CD14-positive monocyte (primary cell): Measurements from ENCODE around the gene SPN. TPM values are rescaled to one million over a fixed set of nuclear protein-coding genes. Genes with fewer than 3 reads are reported as not detected.
A peak's percentile ranks its signal among the peaks of the same experiment; 100 is the strongest.
"Not testable (repeated sequence)": the region's sequence is repeated elsewhere in the genome, so short reads cannot be mapped to it uniquely, and the experiment has no call there.

ENCODE experiments used
- DNase-seq, 3 donors: peaks; one replicate each; pipeline ENCODE4 v3.0.0-alpha.2; 2011 to 2022
- H2AFZ ChIP-seq: 2 replicates; pipeline ENCODE4 v1.6.0; 2012; ENCODE audit warnings: mild to moderate bottlenecking, low read depth, low read length, inconsistent platforms; ENCODE audit not compliant: insufficient read depth, poor library complexity, severe bottlenecking
- H3K27ac ChIP-seq, 2 donors: 1 replicate in 1 of 2; 2 replicates in 1 of 2; pipeline ENCODE4 v1.5.1; 2012 to 2013; ENCODE audit warnings: low read length in 2 of 2, control low read depth in 1 of 2, inconsistent platforms in 1 of 2, low read depth in 1 of 2, mild to moderate bottlenecking in 1 of 2
- H3K27me3 ChIP-seq, 2 donors: one replicate each; pipeline versions ENCODE4 v1.6.0 to v1.6.1; 2011 to 2013; ENCODE audit warnings: low read length in 2 of 2; ENCODE audit not compliant: control insufficient read depth in 2 of 2, insufficient read depth in 2 of 2
- H3K36me3 ChIP-seq, 2 donors: replicated peaks in 1 of 2; 1 replicate in 1 of 2; 2 replicates in 1 of 2; pipeline versions ENCODE4 v1.5.1 to v1.6.1; 2012 to 2013; ENCODE audit warnings: low read length in 2 of 2, control low read depth in 1 of 2, inconsistent platforms in 1 of 2, mild to moderate bottlenecking in 1 of 2; ENCODE audit not compliant: insufficient read depth in 2 of 2, control insufficient read depth in 1 of 2
- H3K4me1 ChIP-seq, 2 donors: 1 replicate in 1 of 2; 2 replicates in 1 of 2; pipeline versions ENCODE4 v1.5.1 to v1.6.1; 2012 to 2013; ENCODE audit warnings: low read length in 2 of 2, control low read depth in 1 of 2, inconsistent platforms in 1 of 2, mild to moderate bottlenecking in 1 of 2, moderate library complexity in 1 of 2; ENCODE audit not compliant: insufficient read depth in 2 of 2, control insufficient read depth in 1 of 2
- H3K4me2 ChIP-seq: replicated peaks from 2 replicates; pipeline ENCODE3; 2012; ENCODE audit warnings: low read length, moderate library complexity, mild to moderate bottlenecking; ENCODE audit not compliant: poor library complexity, severe bottlenecking; ENCODE audit errors: extremely low read depth
- H3K4me3 ChIP-seq, 3 experiments: fragments of 200-600 bp in 1 of 3; sonication (generic) in 1 of 3; replicated peaks in 1 of 3; 1 replicate in 2 of 3; 2 replicates in 1 of 3; pipeline ENCODE4 v1.5.1; 2011 to 2013; ENCODE audit warnings: low read length in 3 of 3, mild to moderate bottlenecking in 3 of 3, control low read depth in 2 of 3, low read depth in 2 of 3, inconsistent platforms in 1 of 3, moderate library complexity in 1 of 3
- H3K79me2 ChIP-seq: 2 replicates; pipeline ENCODE4 v1.6.0; 2012; ENCODE audit warnings: mild to moderate bottlenecking, control low read depth, inconsistent platforms, low read length, moderate library complexity; ENCODE audit not compliant: insufficient read depth
- H3K9ac ChIP-seq: 2 replicates; pipeline ENCODE4 v1.6.0; 2017; ENCODE audit warnings: low read length, mild to moderate bottlenecking; ENCODE audit not compliant: insufficient read depth, poor library complexity, severe bottlenecking
- H3K9me3 ChIP-seq, 2 donors: replicated peaks in 1 of 2; 1 replicate in 1 of 2; 2 replicates in 1 of 2; pipeline versions ENCODE4 v1.5.1 to v1.6.1; 2012 to 2013; ENCODE audit warnings: low read length in 2 of 2, control low read depth in 1 of 2; ENCODE audit not compliant: control insufficient read depth in 1 of 2, insufficient read depth in 1 of 2
- H4K20me1 ChIP-seq: 2 replicates; pipeline ENCODE4 v1.6.0; 2012; ENCODE audit warnings: mild to moderate bottlenecking, low read length, control low read depth, moderate library complexity; ENCODE audit not compliant: insufficient read depth
- H3K27ac Mint-ChIP-seq, 7 donors: one replicate each; pipeline ENCODE4 v1.8.0; 2020; ENCODE audit warnings: mild to moderate bottlenecking in 7 of 7, mixed read lengths in 7 of 7, moderate library complexity in 6 of 7, inconsistent platforms in 2 of 7
- H3K27me3 Mint-ChIP-seq, 3 donors: one replicate each; pipeline ENCODE4 v1.8.0; 2021 to 2022; ENCODE audit warnings: low read depth in 3 of 3, mild to moderate bottlenecking in 3 of 3, mixed read lengths in 3 of 3, moderate library complexity in 3 of 3, inconsistent platforms in 1 of 3
- H3K36me3 Mint-ChIP-seq, 2 donors: one replicate each; pipeline ENCODE4 v1.8.0; 2020; ENCODE audit warnings: mixed read lengths in 2 of 2, inconsistent platforms in 1 of 2, mild to moderate bottlenecking in 1 of 2
- H3K4me1 Mint-ChIP-seq: one replicate; pipeline ENCODE4 v1.8.0; 2020; ENCODE audit warnings: mild to moderate bottlenecking, mixed read lengths
- H3K4me3 Mint-ChIP-seq, 2 donors: one replicate each; pipeline ENCODE4 v1.8.0; 2020; ENCODE audit warnings: mild to moderate bottlenecking in 2 of 2, mixed read lengths in 2 of 2, moderate library complexity in 1 of 2
- H3K9me3 Mint-ChIP-seq, 7 donors: one replicate each; pipeline ENCODE4 v1.8.0; 2020 to 2022; ENCODE audit warnings: mixed read lengths in 7 of 7, mild to moderate bottlenecking in 6 of 7, moderate library complexity in 6 of 7, inconsistent platforms in 2 of 7
- CTCF ChIP-seq: fragments of 200-600 bp; IDR thresholded peaks from one replicate; pipeline ENCODE4 v1.8.0; 2022; ENCODE audit warnings: antibody characterized with exemption, mild to moderate bottlenecking
- WGBS: methylation state at CpG from one replicate; pipeline ENCODE4 v1.1.5; 2013; ENCODE audit warnings: missing lambda C conversion rate; ENCODE audit not compliant: insufficient coverage; 5-methylcytosine and 5-hydroxymethylcytosine counted together
- intact Hi-C, 2 donors: fragments of 100-400 bp; cut with micrococcal nuclease; formaldehyde crosslinking; loops; one replicate each; pipeline versions ENCODE4 v1.15.0 to v1.15.1; 2023
- polyA plus RNA-seq, 3 donors: library from polyadenylated mRNA; depleted of rRNA in 1 of 3; unstranded in 2 of 3; stranded (reverse) in 1 of 3; fragments of 300-500 nt in 2 of 3; fragments of >200 nt in 1 of 3; fragmentation: Illumina TruSeq in 2 of 3; gene quantifications; 1 replicate in 2 of 3; 2 replicates in 1 of 3; pipeline ENCODE4 v1.2.3, GENCODE V29; 2012 to 2021

SPN gene
- polyA plus RNA-seq, 3 donors, result 42.4 to 71.0 (median 46.6) TPM

- intact Hi-C loops, result no loop called here
- WGBS, result 13% methylated on average over 6 of the region's 12 CpGs
- peaks cover 0 to 3% (median 1%) of the 10 kb centered on the region in 3 donors for H3K27me3 Mint-ChIP-seq
- no peak for TF ChIP-seq CTCF
- Histone ChIP-seq H3K27ac (peak overlapping the region; percentile 39 to 73), H3K27me3 (no peaks in the 10 kb centered on the region), H2AFZ (no peak overlapping the region), H3K4me2 (peak overlapping the region; percentile 20), H3K4me3 (no peak overlapping the region), H3K9me3 (no peaks in the 10 kb centered on the region), H3K36me3 (no peaks in the 10 kb centered on the region), H3K4me1 (peaks cover 44 to 50% of the 10 kb centered on the region in 2 donors), H4K20me1 (no peaks in the 10 kb centered on the region), H3K79me2 (no peaks in the 10 kb centered on the region), H3K9ac (no peak overlapping the region)
- peak overlapping the region in 1 of 2 donors; percentile 73 for H3K4me3 Mint-ChIP-seq
- peaks cover 42% of the 10 kb centered on the region for H3K4me1 Mint-ChIP-seq
- peak overlapping the region; percentile 76 to 92 (median 88) for H3K27ac Mint-ChIP-seq
- no peaks in the 10 kb centered on the region for H3K36me3 Mint-ChIP-seq
- H3K9me3 Mint-ChIP-seq, result no peaks in the 10 kb centered on the region
- DNase-seq, result peak; percentile 79 to 94 (median 89)
These were observed 9.6 kb upstream of the SPN start for GRCh38 chr16:29653471-29653870.

- Histone ChIP-seq H3K27ac (peak overlapping the region; percentile 39 to 73), H3K4me2 (peak overlapping the region; percentile 20), H3K4me1 (peaks cover 43 to 50% of the 10 kb centered on the region in 2 donors)
- H3K4me3 Mint-ChIP-seq, result peak overlapping the region; percentile 39 to 73
- H4K20me1 ChIP-seq, intact Hi-C loops, H3K79me2 ChIP-seq, H3K27me3 Mint-ChIP-seq, H3K9me3 Mint-ChIP-seq, H3K27me3 ChIP-seq, H3K4me3 ChIP-seq, H3K36me3 Mint-ChIP-seq, H3K36me3 ChIP-seq, H2AFZ ChIP-seq, H3K9me3 ChIP-seq, DNase-seq, H3K9ac ChIP-seq: not testable (repeated sequence)
- WGBS, result 63% methylated on average over 1 of the region's 7 CpGs
- H3K27ac Mint-ChIP-seq, result peak overlapping the region; percentile 30 to 92 (median 88)
- H3K4me1 Mint-ChIP-seq, result peaks cover 40% of the 10 kb centered on the region
These were observed 9.2 kb upstream of the SPN start for GRCh38 chr16:29653890-29654289.
